ENCODE results near the gene CCNT1.

DNA sequence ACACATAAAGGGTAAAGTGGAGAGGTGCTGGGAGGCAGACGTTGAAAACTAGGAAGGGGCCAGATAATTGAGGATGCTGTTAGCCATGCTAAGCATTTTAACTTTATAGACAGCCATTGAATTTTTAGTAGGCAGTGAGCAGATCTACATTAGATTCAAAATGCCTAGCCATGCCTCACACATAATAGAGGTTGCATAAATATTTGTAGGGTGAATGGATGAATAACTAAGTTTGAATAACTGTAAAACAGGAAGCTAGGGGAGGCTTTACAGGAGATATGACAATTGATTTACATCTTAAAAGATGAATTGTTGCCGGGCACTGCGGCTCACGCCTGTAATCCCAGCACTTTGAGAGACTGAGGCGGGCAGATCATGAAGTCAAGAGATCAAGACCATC, 12.3 kb upstream of the CCNT1 start:
- TF ChIP-seq, protein P1, sequence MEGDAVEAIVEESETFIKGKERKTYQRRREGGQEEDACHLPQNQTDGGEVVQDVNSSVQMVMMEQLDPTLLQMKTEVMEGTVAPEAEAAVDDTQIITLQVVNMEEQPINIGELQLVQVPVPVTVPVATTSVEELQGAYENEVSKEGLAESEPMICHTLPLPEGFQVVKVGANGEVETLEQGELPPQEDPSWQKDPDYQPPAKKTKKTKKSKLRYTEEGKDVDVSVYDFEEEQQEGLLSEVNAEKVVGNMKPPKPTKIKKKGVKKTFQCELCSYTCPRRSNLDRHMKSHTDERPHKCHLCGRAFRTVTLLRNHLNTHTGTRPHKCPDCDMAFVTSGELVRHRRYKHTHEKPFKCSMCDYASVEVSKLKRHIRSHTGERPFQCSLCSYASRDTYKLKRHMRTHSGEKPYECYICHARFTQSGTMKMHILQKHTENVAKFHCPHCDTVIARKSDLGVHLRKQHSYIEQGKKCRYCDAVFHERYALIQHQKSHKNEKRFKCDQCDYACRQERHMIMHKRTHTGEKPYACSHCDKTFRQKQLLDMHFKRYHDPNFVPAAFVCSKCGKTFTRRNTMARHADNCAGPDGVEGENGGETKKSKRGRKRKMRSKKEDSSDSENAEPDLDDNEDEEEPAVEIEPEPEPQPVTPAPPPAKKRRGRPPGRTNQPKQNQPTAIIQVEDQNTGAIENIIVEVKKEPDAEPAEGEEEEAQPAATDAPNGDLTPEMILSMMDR (IDR thresholded peaks at IDR 0.05; ENCODE audit: low read depth, low read length, poor library complexity, severe bottlenecking), result no peak
- TF ChIP-seq EZH2phosphoT487 (IDR thresholded peaks at IDR 0.05; ENCODE audit: borderline replicate concordance, low read length), result no peak

Measured in DOHH2 (cell line).